Osteoblast (primary cell): ENCODE measurements around the gene CTCFL. TPM values are rescaled to one million over a fixed set of nuclear protein-coding genes. Genes with fewer than 3 reads are reported as not detected.

Source experiments
- DNase-seq: peaks from one replicate; pipeline ENCODE4 v3.0.0; 2011; ENCODE audit warnings: low spot score, mixed read lengths; ENCODE audit not compliant: insufficient read length; ENCODE audit errors: missing footprints
- H2AFZ ChIP-seq: 2 replicates; pipeline ENCODE4 v1.6.0; 2011; ENCODE audit warnings: mild to moderate bottlenecking, low read length
- H3K27ac ChIP-seq: 2 replicates; pipeline ENCODE4 v1.5.1; 2011; ENCODE audit warnings: mild to moderate bottlenecking, low read depth, low read length, moderate library complexity
- H3K27me3 ChIP-seq: 2 replicates; pipeline ENCODE4 v1.6.0; 2012; ENCODE audit warnings: mild to moderate bottlenecking, control low read depth, inconsistent platforms, low read length, moderate library complexity; ENCODE audit not compliant: insufficient read depth
- H3K36me3 ChIP-seq: 2 replicates; pipeline ENCODE4 v1.5.1; 2011; ENCODE audit warnings: mild to moderate bottlenecking, low read length, control low read depth, moderate library complexity; ENCODE audit not compliant: insufficient read depth
- H3K4me1 ChIP-seq: 2 replicates; pipeline ENCODE4 v1.5.1; 2011; ENCODE audit warnings: mild to moderate bottlenecking, low read length, control low read depth, moderate library complexity; ENCODE audit not compliant: insufficient read depth
- H3K4me2 ChIP-seq: 2 replicates; pipeline ENCODE4 v1.6.0; 2011; ENCODE audit warnings: mild to moderate bottlenecking, low read length; ENCODE audit not compliant: insufficient read depth
- H3K4me3 ChIP-seq: fragments of 200-600 bp; sonication (generic); 3 replicates; pipeline ENCODE4 v1.5.1; 2012; ENCODE audit warnings: mild to moderate bottlenecking, low read length, inconsistent platforms; ENCODE audit not compliant: insufficient read depth
- H3K79me2 ChIP-seq: 2 replicates; pipeline ENCODE4 v1.6.0; 2012; ENCODE audit warnings: mild to moderate bottlenecking, low read length, control low read depth, inconsistent platforms; ENCODE audit not compliant: insufficient read depth
- H3K9me3 ChIP-seq: 2 replicates; pipeline ENCODE4 v1.5.1; 2011; ENCODE audit warnings: low read depth, low read length, control low read depth
- H4K20me1 ChIP-seq: 2 replicates; pipeline ENCODE4 v1.6.0; 2012; ENCODE audit warnings: mild to moderate bottlenecking, low read length, control low read depth; ENCODE audit not compliant: insufficient read depth
- total RNA-seq: library from RNA; depleted of rRNA; stranded (reverse); fragments of >200 nt; gene quantifications from 2 replicates; pipeline ENCODE4 v1.2.3, GENCODE V29; 2012
- TF ChIP-seq, protein P1 (sequence below): IDR thresholded peaks from 2 replicates; pipeline ENCODE4 v1.5.1; 2011; ENCODE audit warnings: mild to moderate bottlenecking, low read depth, low read length, moderate library complexity; ENCODE audit errors: extremely low read depth

CTCFL gene
- total RNA-seq, 1 donor: not detected

DNA sequence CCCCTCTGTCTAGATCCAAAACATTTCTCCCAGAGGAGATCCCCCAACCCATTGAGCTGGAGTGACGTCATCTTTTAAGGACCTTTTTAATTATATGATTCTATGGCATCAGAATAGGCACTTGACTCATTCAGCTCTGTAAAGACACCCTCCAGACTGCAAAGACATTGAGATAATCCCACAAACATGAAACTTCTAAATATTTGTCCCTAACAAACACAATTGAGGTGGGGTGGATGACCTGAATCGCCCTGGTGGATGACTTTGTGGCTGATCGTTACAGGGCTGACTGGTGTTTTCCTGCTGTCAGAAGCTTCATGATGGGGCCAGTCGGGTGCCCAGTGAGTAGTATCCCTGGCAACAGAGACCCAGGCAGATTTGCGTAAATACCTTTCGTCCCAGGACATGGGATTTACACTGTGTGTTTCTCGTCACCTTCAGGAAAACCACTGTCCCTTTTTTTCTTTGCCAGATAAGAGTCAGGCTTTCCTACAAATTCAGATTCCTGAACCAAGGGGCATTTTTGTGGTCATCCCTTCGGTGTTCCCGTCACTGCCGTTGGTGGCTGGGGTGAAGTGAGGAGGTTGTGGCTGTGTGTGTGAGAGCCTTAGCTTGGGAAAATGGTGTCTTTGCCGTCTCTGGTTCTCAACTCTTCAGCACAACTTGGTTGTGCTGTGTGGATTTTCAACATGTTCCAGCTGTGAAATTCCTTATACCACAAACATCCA lies 30.7 kb upstream of the CTCFL start:
- Histone ChIP-seq H3K27me3 (peaks cover 44% of the 10 kb centered on the region), H2AFZ (no peak overlapping the region), H3K36me3 (no peaks in the 10 kb centered on the region), H3K4me3 (no peak overlapping the region), H3K27ac (no peak overlapping the region), H3K9me3 (no peaks in the 10 kb centered on the region), H3K4me1 (no peaks in the 10 kb centered on the region), H3K4me2 (no peak overlapping the region), H3K79me2 (no peaks in the 10 kb centered on the region), H4K20me1 (no peaks in the 10 kb centered on the region)
- DNase-seq: no peak
- TF ChIP-seq, protein P1, sequence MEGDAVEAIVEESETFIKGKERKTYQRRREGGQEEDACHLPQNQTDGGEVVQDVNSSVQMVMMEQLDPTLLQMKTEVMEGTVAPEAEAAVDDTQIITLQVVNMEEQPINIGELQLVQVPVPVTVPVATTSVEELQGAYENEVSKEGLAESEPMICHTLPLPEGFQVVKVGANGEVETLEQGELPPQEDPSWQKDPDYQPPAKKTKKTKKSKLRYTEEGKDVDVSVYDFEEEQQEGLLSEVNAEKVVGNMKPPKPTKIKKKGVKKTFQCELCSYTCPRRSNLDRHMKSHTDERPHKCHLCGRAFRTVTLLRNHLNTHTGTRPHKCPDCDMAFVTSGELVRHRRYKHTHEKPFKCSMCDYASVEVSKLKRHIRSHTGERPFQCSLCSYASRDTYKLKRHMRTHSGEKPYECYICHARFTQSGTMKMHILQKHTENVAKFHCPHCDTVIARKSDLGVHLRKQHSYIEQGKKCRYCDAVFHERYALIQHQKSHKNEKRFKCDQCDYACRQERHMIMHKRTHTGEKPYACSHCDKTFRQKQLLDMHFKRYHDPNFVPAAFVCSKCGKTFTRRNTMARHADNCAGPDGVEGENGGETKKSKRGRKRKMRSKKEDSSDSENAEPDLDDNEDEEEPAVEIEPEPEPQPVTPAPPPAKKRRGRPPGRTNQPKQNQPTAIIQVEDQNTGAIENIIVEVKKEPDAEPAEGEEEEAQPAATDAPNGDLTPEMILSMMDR: no peak

DNA sequence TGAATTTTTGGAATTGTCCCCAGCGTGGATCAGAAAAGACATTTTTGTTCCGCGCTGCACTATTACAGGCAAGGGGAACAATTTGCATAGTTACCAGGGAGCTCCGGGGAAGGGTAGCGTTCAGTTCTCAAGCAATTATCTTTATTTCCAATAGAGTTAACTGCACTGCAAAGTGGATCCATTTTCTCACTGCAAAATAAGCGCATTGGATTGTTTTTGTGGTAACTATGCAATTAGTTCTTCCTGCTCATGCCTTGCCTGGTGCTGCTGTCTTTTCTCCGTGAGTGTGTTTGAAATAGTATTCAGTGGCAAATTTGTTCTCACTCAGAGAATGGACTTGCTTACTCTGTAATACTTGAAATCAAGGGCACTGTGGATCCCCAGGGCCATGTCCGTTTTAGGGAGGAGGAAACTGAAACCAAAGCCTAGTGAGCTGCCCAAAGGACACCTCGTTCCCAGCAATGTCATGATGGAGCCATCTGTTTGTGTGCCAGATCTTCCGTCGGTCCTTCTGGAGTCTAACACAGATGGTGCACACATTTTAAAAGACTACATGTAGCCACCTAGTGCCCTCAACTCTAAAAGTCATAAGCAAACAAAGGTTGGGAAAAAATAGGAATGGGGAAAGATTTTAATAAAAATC lies 28.6 kb upstream of the CTCFL start:
- Histone ChIP-seq H3K27ac (no peak overlapping the region), H4K20me1 (no peaks in the 10 kb centered on the region), H3K36me3 (no peaks in the 10 kb centered on the region), H3K4me1 (no peaks in the 10 kb centered on the region), H2AFZ (no peak overlapping the region), H3K4me3 (no peak overlapping the region), H3K27me3 (peaks cover 35% of the 10 kb centered on the region), H3K79me2 (no peaks in the 10 kb centered on the region), H3K4me2 (no peak overlapping the region), H3K9me3 (no peaks in the 10 kb centered on the region)
- TF ChIP-seq, protein P1: no peak
- no peak for DNase-seq

DNA sequence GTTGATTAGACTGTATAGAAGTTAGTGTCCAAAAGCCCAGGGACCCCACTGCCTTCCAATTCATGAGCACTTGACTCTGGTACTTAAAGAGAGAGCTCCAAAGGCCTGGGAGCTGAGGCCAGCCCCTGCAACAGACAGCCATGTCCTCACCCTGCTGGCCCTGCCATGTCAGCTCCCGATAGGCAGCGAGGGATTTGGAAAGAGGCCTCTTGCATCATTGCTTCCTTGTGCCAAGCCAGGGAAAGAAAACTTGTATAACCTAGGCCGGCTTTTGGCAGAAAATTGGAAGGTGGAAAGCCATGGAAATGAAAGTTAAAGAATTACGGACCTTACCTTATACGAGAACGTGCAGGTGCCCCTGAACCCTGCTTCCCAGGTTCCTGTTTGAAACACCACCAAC lies 27.5 kb upstream of the CTCFL start:
- no peak for DNase-seq
- no peaks in the 10 kb centered on the region for H4K20me1 ChIP-seq
- TF ChIP-seq, protein P1: no peak
- H3K79me2 ChIP-seq: no peaks in the 10 kb centered on the region
- no peak overlapping the region for H3K4me3 ChIP-seq
- H3K27me3 ChIP-seq: peaks cover 27% of the 10 kb centered on the region
- no peak overlapping the region for H3K27ac ChIP-seq
- no peaks in the 10 kb centered on the region for H3K4me1 ChIP-seq
- no peak overlapping the region for H3K4me2 ChIP-seq
- no peak overlapping the region for H2AFZ ChIP-seq
- no peaks in the 10 kb centered on the region for H3K36me3 ChIP-seq
- H3K9me3 ChIP-seq: no peaks in the 10 kb centered on the region
